ENCODE data around the gene RPL27A. TPM values are rescaled to one million over a fixed set of nuclear protein-coding genes. Genes with fewer than 3 reads are reported as not detected.

RPL27A gene
- total RNA-seq, 2 donors from 2014 or later: 1,341 to 1,591 TPM

- DNase-seq (ENCODE audit: low spot score in 2 of 2) (peak; percentile 83 to 93), ATAC-seq (peak; percentile 92 to 95)
- H3K9me3 Mint-ChIP-seq: no peaks in the 10 kb centered on the region
- peak overlapping the region; percentile 92 to 93 for H3K27ac Mint-ChIP-seq
- peaks cover 51 to 66% of the 10 kb centered on the region in 2 donors for H3K36me3 Mint-ChIP-seq
Observed at GRCh38 chr11:8688414-8689362, 6.1 kb downstream of the RPL27A start.

DNA sequence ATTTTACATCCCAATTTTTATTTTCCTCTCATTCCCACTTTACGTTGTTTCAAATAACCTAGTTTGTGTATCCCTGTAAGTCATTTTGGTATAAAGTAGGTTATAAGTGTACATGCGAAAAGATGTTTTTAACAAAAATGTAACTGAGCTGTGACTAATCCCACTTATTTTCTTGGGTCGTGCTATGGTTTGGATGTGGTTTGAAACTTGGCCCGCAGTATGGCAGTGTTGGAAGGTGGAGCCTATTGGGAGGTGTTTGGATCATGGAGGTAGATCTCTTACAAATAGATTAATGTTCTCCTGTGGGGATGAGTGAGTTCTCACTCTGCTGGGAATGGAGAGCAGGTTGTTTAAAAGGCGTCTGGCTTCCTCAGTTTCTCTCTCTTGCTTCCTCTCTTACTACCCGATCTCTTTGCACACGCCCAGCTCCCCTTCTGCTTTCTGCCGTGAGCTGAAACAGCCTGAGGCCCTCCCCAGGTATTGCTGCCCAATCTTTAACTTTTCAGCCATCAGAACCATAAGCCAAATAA lies 7.2 kb downstream of the RPL27A start:
- DNase-seq (ENCODE audit: low spot score in 2 of 2) (peak in 1 of 2 donors; percentile 28), ATAC-seq (no peak)
- H3K27ac Mint-ChIP-seq: peak overlapping the region; percentile 92 to 93
- no peaks in the 10 kb centered on the region for H3K9me3 Mint-ChIP-seq
- peaks cover 40 to 62% of the 10 kb centered on the region in 2 donors for H3K36me3 Mint-ChIP-seq

GRCh38 chr11:8690374-8691342 lies 8.1 kb downstream of the RPL27A start:
- DNase-seq (ENCODE audit: low spot score in 2 of 2) (no peak), ATAC-seq (no peak)
- Mint-ChIP-seq H3K9me3 (no peaks in the 10 kb centered on the region), H3K27ac (peak overlapping the region; percentile 92 to 93), H3K36me3 (peaks cover 31 to 53% of the 10 kb centered on the region in 2 donors)

DNA sequence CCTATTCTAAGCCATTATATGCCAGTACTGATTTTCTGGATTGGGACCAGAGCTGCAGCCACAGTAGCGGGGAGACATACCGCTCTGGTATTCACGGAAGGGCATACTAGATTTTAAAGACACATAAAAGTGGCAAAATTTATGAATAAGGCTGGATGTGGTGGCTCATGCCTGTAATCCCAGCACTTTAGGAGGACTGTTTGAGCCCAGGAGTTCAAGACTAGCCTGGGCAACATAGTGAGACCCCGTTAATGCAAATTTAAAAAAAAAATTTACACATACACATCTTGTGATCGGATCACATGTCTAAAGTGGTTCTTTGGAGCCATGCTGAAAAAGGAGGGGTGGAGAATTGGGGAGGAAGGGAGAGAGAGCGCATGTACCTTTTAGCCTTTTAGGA lies 9.0 kb downstream of the RPL27A start:
- peaks cover 28 to 50% of the 10 kb centered on the region in 2 donors for H3K36me3 Mint-ChIP-seq
- no peak overlapping the region for H3K27ac Mint-ChIP-seq
- H3K9me3 Mint-ChIP-seq: no peaks in the 10 kb centered on the region
- DNase-seq (ENCODE audit: low spot score in 2 of 2): peak in 1 of 2 donors; percentile 30
- ATAC-seq: no peak

DNA sequence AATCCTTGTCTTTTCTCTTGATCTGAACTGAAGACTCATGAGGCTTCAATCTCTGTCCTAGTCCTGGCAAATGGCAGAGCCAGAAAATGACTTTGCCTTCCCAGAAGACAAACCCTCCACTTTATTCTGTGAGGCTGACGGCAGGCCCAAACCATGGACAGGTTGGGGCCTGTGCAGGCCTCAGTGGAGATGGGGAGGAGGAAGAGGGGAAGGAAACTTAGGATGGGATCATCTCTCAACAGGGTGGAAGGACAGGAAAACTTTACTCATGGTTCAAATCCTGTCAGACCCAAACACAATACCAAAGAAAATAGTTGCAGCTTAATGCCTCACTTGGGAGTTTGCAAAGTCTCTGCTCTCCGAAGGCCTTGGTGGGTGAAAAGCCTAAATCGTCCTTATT lies 9.8 kb downstream of the RPL27A start:
- H3K36me3 Mint-ChIP-seq: peaks cover 28 to 50% of the 10 kb centered on the region in 2 donors
- no peaks in the 10 kb centered on the region for H3K9me3 Mint-ChIP-seq
- DNase-seq (ENCODE audit: low spot score in 2 of 2): no peak
- H3K27ac Mint-ChIP-seq: peak overlapping the region in 1 of 2 donors; percentile 24
- ATAC-seq: no peak

DNA sequence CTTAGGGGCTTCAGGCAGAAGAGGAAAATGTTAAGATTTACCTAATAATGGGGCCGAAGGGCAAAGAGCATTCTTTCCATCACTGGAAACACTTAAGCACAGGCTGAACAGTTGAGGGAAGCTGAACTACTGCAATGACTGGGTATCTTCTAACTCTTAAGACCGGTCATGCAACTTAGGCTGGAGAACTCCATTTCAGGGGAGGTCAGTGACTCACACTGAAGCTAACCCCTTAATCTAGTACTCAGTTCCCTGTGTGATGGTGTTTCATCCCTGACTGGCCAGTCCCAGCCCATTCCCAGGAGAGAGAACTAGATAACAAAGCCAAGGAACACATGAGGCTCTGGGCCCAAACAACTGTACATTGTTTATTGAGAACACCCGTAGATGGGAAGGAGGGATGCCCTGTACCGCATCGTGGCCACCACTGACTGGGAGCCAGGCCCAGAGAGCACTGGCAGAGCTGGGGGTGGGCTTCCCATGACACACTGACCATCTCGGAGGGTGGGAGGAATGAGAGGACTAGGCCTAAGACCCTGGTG lies 10.5 kb downstream of the RPL27A start:
- ATAC-seq: no peak
- Mint-ChIP-seq H3K27ac (peak overlapping the region in 1 of 2 donors; percentile 74), H3K9me3 (no peaks in the 10 kb centered on the region), H3K36me3 (peaks cover 28 to 45% of the 10 kb centered on the region in 2 donors)
- no peak for DNase-seq (ENCODE audit: low spot score in 2 of 2)

DNA sequence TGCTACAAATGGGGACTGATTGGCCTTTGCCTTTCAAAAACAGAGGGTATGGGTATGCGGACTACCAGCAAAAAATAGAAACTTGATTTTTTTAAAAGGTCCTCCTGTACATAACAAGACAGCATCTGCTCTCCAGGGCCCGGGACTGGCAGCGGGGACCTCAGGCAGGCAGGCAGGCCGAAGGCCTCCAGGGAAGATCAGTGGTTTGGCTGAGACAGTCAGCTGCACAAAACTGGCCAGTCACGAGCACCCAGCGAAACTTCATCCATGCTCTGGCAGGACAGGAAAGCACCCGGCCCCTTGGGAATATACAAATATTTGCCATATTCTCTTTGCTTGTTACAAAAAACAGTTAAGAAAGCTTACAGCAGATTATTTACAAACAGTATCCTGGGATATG lies 11.0 kb downstream of the RPL27A start:
- DNase-seq (ENCODE audit: low spot score in 2 of 2): no peak
- no peak for ATAC-seq
- Mint-ChIP-seq H3K27ac (peak overlapping the region in 1 of 2 donors; percentile 74), H3K36me3 (peaks cover 25 to 41% of the 10 kb centered on the region in 2 donors), H3K9me3 (no peaks in the 10 kb centered on the region)

- ATAC-seq: no peak
- DNase-seq (ENCODE audit: low spot score in 2 of 2): no peak
- Mint-ChIP-seq H3K27ac (peak overlapping the region in 1 of 2 donors; percentile 74), H3K36me3 (peaks cover 20 to 36% of the 10 kb centered on the region in 2 donors), H3K9me3 (no peaks in the 10 kb centered on the region)
Observed at GRCh38 chr11:8694137-8694536, 11.5 kb downstream of the RPL27A start.

DNA sequence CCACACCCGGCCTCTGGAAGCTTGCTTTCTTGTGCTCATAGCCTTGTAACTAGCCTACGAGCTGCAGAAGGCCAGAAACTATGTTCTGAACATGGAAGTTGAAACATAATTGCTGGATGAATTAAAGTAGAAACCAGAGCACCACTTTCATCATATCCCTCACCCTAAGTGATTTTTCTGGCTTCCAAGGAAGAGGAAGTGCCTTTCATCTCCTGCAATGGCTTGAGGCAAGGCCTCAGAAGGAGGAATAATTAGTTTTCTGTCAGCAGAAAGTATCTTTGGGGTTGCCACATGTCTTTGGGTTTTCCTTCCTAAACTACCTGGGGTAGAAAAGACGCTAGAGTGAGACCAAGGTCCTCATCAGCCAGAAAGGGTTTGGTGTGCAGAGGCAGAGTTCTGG lies 14.5 kb downstream of the RPL27A start:
- no peaks in the 10 kb centered on the region for H3K9me3 Mint-ChIP-seq
- DNase-seq (ENCODE audit: low spot score in 2 of 2) (no peak), ATAC-seq (no peak)
- H3K36me3 Mint-ChIP-seq: peaks cover 7 to 15% of the 10 kb centered on the region in 2 donors
- peak overlapping the region in 1 of 2 donors; percentile 75 for H3K27ac Mint-ChIP-seq

- Mint-ChIP-seq H3K9me3 (no peaks in the 10 kb centered on the region), H3K27ac (no peak overlapping the region), H3K36me3 (peaks cover 0 to 6% of the 10 kb centered on the region in 2 donors)
- DNase-seq (ENCODE audit: low spot score in 2 of 2): no peak
- no peak for ATAC-seq
Observed at GRCh38 chr11:8698379-8698851, 15.8 kb downstream of the RPL27A start.

DNA sequence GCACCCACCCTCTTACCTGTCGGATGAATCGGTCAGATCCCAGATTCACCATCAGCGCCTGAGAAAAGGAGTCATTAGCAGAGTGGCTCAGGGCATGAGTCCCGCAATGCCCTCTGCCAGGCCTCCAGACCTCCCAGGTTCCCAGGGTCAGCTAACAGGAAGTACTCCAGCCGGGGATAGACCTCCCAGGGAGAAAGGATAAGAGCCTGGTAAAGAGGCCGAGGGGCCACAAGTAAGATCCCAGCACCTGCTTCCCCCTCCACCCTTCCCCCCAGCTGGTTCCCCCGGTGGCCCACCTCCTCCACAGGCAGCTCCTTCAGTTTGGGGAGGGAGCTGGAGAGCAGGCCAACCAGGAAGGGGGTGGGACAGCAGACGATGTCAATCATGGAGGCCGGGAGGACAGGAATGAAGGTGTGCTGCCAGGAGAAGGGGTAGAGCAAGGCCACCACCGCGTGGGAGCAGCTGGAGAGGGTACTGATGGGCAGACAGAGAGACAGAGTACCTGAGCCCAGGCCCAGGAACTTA lies 16.4 kb downstream of the RPL27A start:
- DNase-seq (ENCODE audit: low spot score in 2 of 2): no peak
- no peaks in the 10 kb centered on the region for H3K9me3 Mint-ChIP-seq
- peak overlapping the region; percentile 42 to 85 for H3K27ac Mint-ChIP-seq
- peaks cover 0 to 6% of the 10 kb centered on the region in 2 donors for H3K36me3 Mint-ChIP-seq
- no peak for ATAC-seq

DNA sequence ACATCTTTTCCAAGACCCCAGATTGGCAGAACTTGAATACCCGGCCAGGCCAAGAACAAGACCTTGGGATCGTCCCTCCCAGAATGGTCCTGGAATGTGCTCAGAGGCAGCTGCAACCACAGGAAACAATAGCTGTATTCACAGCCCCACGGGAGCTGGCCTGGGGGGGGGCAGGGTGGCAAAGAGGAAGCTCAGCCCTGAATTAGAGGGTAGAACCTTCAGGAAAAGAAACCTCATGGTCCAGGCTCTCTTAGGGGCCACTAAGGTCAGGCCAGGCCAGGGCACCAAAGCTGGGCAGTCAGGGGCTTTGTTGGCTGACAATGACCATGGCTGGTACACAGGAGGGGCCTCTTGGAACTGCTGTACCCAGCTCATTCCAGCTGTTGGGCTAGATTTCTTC lies 17.3 kb downstream of the RPL27A start:
- DNase-seq (ENCODE audit: low spot score in 2 of 2): no peak
- ATAC-seq: no peak
- Mint-ChIP-seq H3K9me3 (no peaks in the 10 kb centered on the region), H3K27ac (peak overlapping the region; percentile 42 to 85), H3K36me3 (no peaks in the 10 kb centered on the region)

GRCh38 chr11:8701891-8702597 lies 19.5 kb downstream of the RPL27A start:
- H3K27ac Mint-ChIP-seq: peak overlapping the region in 1 of 2 donors; percentile 16
- DNase-seq (ENCODE audit: low spot score in 2 of 2) (no peak), ATAC-seq (no peak)
- no peaks in the 10 kb centered on the region for H3K9me3 Mint-ChIP-seq
- H3K36me3 Mint-ChIP-seq: no peaks in the 10 kb centered on the region

- ATAC-seq (no peak), DNase-seq (ENCODE audit: low spot score in 2 of 2) (no peak)
- Mint-ChIP-seq H3K9me3 (no peaks in the 10 kb centered on the region), H3K36me3 (no peaks in the 10 kb centered on the region), H3K27ac (peak overlapping the region in 1 of 2 donors; percentile 16)
Observed at GRCh38 chr11:8702598-8702915, 20.0 kb downstream of the RPL27A start.

GRCh38 chr11:8704136-8704535 lies 21.5 kb downstream of the RPL27A start:
- no peaks in the 10 kb centered on the region for H3K36me3 Mint-ChIP-seq
- no peaks in the 10 kb centered on the region for H3K9me3 Mint-ChIP-seq
- DNase-seq (ENCODE audit: low spot score in 2 of 2) (no peak), ATAC-seq (no peak)
- no peak overlapping the region for H3K27ac Mint-ChIP-seq

DNA sequence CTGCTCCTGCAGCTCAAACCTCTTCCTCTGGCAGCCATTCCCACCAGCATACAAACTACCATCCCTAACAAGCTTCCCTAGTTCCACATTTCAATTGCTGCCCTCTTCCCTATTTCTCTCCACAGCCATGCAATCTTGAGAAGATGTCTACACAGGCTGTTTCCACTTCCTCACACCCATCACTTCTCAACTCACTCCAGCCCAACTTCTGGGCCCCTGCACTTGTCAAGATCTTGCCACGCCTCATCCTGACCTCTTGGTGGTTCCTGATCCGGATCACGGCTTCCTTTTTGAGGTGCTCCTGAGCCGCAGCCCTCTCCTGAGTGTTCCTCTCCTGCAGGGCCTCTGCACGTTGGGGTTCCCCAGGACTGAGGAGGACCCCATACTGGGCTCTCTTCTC lies 22.6 kb downstream of the RPL27A start:
- ATAC-seq (no peak), DNase-seq (ENCODE audit: low spot score in 2 of 2) (no peak)
- H3K36me3 Mint-ChIP-seq: no peaks in the 10 kb centered on the region
- no peaks in the 10 kb centered on the region for H3K9me3 Mint-ChIP-seq
- H3K27ac Mint-ChIP-seq: no peak overlapping the region

Data from activated naive CD4-positive, alpha-beta T cell treated with anti-CD3 and anti-CD28 coated beads, Interleukin-2, amount 50 U/mL, for 72 hours (primary cell).